Measurements from ENCODE around the gene TSPAN15.
"Not testable (repeated sequence)": the region's sequence is repeated elsewhere in the genome, so short reads cannot be mapped to it uniquely, and the experiment has no call there.

The TSPAN15 gene

DNA sequence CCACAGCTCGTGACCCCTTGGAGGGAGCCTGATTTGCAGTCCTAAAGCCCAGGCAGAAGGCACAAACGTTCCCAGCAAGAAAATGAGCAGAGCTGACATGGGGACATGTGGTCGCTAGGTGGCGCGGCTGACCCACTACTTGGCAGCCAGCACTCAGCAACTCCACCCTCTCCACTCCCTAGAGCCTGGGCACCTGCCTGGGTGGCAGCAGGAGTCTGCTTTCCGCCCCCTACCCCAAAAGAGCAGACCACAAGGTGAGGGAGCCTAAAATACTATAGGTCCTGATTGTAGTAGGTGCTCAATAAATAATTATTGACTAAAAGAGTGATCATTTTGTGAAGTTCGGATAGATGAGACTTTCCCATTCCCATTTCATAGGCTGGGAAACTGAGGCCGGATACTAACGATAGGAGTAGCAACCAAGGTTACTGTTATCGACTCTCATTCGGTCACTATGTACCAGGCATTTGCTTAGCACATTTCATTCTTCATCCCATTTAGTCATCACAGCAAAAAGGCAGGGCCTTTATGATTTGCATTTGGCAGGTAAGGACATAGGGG lies 64.5 kb downstream of the TSPAN15 start:
- peak; percentile 88 for ATAC-seq (replicated peaks; ENCODE audit: extremely low read depth, poor library complexity, severe bottlenecking)
- Mint-ChIP-seq H3K27me3 (peaks cover 61% of the 10 kb centered on the region), H3K4me3 (no peak overlapping the region), H3K4me1 (peaks cover 5% of the 10 kb centered on the region), H3K9me3 (no peaks in the 10 kb centered on the region), H3K36me3 (ENCODE audit: insufficient read depth) (no peaks in the 10 kb centered on the region), H3K27ac (ENCODE audit: low read depth) (no peak overlapping the region)
- DNase-seq (ENCODE audit: low spot score in 2 of 2) = peak; percentile 65 to 68

DNA sequence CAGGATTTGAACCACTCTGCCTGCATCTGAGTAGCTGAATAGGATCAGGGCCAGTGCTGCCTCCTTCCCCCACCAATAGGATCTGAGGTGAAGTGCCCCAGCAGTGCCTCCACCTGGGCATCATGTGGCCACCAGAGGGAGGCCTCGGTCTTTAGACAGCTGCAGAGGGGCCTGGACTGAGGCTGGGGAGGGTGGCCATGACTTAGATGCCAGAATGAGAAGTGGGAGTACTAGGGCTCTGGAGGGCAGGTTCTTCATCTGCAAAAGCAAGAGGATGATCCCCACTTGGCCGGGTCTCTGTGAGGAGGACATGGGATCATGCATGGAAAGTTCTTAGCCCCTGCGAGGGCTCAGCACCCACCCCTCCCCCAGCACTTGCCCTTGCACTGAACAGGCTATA lies 65.1 kb downstream of the TSPAN15 start:
- ATAC-seq (replicated peaks; ENCODE audit: extremely low read depth, poor library complexity, severe bottlenecking) (peak; percentile 65), DNase-seq (ENCODE audit: low spot score in 2 of 2) (no peak)
- Mint-ChIP-seq H3K9me3 (no peaks in the 10 kb centered on the region), H3K4me3 (no peak overlapping the region), H3K27ac (ENCODE audit: low read depth) (no peak overlapping the region), H3K27me3 (peaks cover 56% of the 10 kb centered on the region), H3K4me1 (peaks cover 5% of the 10 kb centered on the region), H3K36me3 (ENCODE audit: insufficient read depth) (no peaks in the 10 kb centered on the region)

DNA sequence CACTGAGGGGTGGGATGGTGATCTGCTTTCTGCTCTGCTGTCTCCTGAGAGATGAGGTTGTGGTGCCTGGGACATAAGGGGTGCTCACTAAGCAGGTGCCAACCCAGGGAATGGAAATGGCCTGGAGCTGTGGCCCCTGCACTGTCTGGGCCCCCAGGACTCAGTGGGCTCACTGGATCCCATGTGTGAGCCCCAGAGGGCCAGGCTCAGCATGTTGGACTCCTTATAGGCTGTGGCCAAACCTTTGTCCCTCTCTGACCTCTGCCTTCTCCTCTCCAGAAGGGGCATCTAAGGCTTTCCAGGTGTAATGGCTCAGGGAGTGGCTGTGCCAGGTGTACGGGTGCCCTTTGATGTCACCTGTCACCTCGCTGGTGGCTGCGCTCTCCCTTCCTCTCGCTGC lies 65.5 kb downstream of the TSPAN15 start:
- DNase-seq (ENCODE audit: low spot score in 2 of 2) (no peak), ATAC-seq (replicated peaks; ENCODE audit: extremely low read depth, poor library complexity, severe bottlenecking) (no peak)
- Mint-ChIP-seq H3K27ac (ENCODE audit: low read depth) (no peak overlapping the region), H3K36me3 (ENCODE audit: insufficient read depth) (no peaks in the 10 kb centered on the region), H3K27me3 (peaks cover 51% of the 10 kb centered on the region), H3K4me3 (no peak overlapping the region), H3K9me3 (no peaks in the 10 kb centered on the region), H3K4me1 (peaks cover 5% of the 10 kb centered on the region)

DNA sequence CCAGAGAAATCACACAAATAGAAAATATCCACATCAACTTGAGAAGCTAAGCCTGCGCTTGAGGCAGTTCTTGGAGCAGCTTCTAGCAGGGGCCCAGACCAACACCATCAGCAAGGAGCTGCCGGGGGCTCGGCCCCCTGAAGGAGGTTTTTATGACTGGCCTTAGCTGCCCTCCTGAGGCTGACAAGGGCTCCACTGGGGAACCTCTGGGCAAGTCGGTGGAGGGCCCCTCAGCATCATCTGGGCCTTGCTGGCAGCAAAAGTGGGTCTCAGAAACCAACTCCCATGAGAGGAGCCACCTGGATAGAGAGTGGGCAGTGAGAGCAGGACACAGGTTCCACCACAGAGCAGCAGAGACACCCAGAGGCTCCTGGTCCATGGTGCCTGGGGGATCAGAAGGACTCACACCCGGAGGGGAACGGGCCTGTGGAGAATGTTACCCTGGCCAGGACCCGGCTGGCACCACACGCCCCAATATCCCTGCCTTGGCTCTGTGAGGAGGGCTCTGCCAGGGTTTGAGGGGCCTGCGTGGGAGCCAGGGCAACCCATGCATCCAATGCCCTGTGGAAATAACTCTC lies 66.1 kb downstream of the TSPAN15 start:
- Mint-ChIP-seq H3K9me3 (no peaks in the 10 kb centered on the region), H3K27me3 (peaks cover 47% of the 10 kb centered on the region), H3K4me3 (no peak overlapping the region), H3K4me1 (peaks cover 5% of the 10 kb centered on the region), H3K27ac (ENCODE audit: low read depth) (no peak overlapping the region), H3K36me3 (ENCODE audit: insufficient read depth) (no peaks in the 10 kb centered on the region)
- no peak for ATAC-seq (replicated peaks; ENCODE audit: extremely low read depth, poor library complexity, severe bottlenecking)
- DNase-seq (ENCODE audit: low spot score in 2 of 2) = no peak

DNA sequence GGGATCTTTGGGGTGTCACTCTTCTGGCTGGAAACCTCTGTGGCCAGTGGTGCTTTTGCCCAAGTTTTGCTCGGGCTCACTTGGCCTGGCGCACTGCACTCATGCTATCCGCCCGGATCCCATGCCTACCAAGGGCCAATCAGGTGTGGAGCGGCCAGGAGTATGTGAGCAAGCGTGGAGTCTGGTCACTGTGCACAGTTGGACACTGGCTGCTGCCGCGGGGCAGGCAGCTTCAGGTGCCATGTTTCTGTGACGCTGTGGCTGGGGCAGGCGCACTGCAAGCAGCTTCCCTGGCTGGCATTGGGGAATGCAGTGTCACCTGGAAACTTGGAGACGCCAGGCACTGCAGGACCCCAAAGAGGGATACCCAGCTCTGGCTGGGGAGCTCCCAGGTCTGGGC lies 76.7 kb downstream of the TSPAN15 start:
- DNase-seq (ENCODE audit: low spot score in 2 of 2) (no peak), ATAC-seq (replicated peaks; ENCODE audit: extremely low read depth, poor library complexity, severe bottlenecking) (no peak)
- H3K36me3 Mint-ChIP-seq (ENCODE audit: insufficient read depth) = no peaks in the 10 kb centered on the region
- no peaks in the 10 kb centered on the region for H3K9me3 Mint-ChIP-seq
- H3K27ac Mint-ChIP-seq (ENCODE audit: low read depth) = no peak overlapping the region
- no peaks in the 10 kb centered on the region for H3K4me1 Mint-ChIP-seq
- peaks cover 58% of the 10 kb centered on the region for H3K27me3 Mint-ChIP-seq
- no peak overlapping the region for H3K4me3 Mint-ChIP-seq

DNA sequence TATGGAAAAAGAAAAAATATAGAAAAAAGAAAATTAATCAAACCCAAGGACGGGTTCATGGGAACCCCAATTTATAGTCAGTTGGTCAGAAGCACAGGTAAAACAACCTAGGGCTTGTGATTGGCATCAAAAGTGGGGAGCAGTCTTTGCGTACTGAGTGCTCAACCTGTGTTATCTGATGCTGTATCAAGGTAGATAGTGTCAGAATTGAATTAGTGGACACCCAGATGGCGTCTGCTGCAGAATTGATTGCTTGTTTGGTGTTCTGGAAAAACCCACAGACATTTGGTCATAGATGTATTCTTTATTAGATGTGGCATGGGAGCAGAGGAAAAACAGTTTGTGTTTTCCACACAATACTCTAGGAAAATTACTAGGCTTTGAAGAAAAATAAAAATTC lies 82.4 kb downstream of the TSPAN15 start:
- no peak overlapping the region for H3K27ac Mint-ChIP-seq (ENCODE audit: low read depth)
- peaks cover 49% of the 10 kb centered on the region for H3K27me3 Mint-ChIP-seq
- peaks cover 2% of the 10 kb centered on the region for H3K36me3 Mint-ChIP-seq (ENCODE audit: insufficient read depth)

DNA sequence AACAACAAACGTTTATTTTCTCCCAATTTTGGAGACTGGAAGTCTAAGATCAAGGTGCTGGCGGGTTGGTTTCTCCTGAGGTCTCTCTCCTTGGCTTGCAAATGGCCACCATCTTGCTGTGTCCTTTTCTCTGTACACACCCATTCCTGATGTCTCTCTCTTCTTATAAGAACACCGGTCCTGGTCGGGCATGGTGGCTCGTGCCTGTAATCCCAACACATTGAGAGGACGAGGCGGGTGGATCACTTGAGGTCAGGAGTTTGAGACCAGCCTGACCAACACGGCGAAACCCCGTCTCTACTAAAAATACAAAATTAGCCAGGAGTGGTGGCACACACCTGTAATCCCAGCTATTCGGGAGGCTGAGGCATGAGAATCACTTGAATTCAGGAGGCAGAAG lies 85.3 kb downstream of the TSPAN15 start:
- H3K27ac Mint-ChIP-seq (ENCODE audit: low read depth); H3K4me3 Mint-ChIP-seq: not testable (repeated sequence)
- peaks cover 59% of the 10 kb centered on the region for H3K27me3 Mint-ChIP-seq

More for the DNA sequence above, 82.4 kb downstream of the TSPAN15 start:
- H3K4me1 Mint-ChIP-seq = no peaks in the 10 kb centered on the region
- no peak overlapping the region for H3K4me3 Mint-ChIP-seq
- no peak for ATAC-seq (replicated peaks; ENCODE audit: extremely low read depth, poor library complexity, severe bottlenecking)
- no peaks in the 10 kb centered on the region for H3K9me3 Mint-ChIP-seq
- DNase-seq (ENCODE audit: low spot score in 2 of 2) = no peak

DNA sequence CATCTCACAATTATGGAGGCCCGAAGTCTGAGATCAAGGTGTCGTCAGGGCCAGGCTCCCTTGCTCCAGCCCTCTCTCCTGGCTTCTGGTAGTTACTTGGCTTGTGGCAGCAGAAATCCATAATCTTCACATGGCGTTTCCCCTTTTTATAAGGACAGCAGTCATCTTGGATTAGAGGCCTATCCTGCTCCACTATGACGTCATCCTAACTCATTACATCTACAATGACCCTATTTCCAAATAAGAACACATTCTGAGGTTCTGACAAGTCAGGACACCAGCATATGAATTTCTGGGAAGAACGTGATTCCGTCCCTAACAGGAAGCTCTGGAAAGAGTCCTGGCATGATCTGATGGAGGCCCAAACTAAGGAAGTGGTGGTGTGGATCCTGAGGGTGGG lies 86.2 kb downstream of the TSPAN15 start:
- Mint-ChIP-seq H3K27me3 (peaks cover 49% of the 10 kb centered on the region), H3K27ac (ENCODE audit: low read depth) (no peak overlapping the region), H3K4me3 (no peak overlapping the region), H3K4me1 (no peaks in the 10 kb centered on the region), H3K9me3 (peaks cover 15% of the 10 kb centered on the region), H3K36me3 (ENCODE audit: insufficient read depth) (peaks cover 2% of the 10 kb centered on the region)
- DNase-seq (ENCODE audit: low spot score in 2 of 2) (no peak), ATAC-seq (replicated peaks; ENCODE audit: extremely low read depth, poor library complexity, severe bottlenecking) (no peak)

More for the DNA sequence above, 85.3 kb downstream of the TSPAN15 start:
- H3K4me1 Mint-ChIP-seq; H3K36me3 Mint-ChIP-seq (ENCODE audit: insufficient read depth); H3K9me3 Mint-ChIP-seq; ATAC-seq (replicated peaks; ENCODE audit: extremely low read depth, poor library complexity, severe bottlenecking); DNase-seq (ENCODE audit: low spot score in 2 of 2): not testable (repeated sequence)

DNA sequence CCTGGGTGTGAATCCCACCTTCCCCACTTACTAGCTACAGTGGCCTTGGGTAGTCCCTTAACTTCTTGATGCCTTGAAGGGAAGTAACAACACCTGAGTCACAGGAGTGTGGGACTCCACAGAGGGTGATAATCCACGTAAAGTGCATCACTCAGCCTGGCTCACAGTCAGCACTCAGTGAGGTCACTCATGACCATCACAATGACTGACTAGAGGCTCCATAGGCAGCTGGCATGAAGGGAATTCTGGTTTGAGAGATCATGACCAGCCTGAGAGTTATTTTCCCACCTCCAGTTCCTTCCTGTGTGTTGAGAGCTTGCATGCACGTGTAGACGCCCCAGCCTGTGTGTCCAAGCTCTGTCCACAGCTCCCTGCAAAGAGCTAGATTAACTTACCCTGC lies 87.2 kb downstream of the TSPAN15 start:
- DNase-seq (ENCODE audit: low spot score in 2 of 2) = no peak
- no peaks in the 10 kb centered on the region for H3K4me1 Mint-ChIP-seq
- H3K27ac Mint-ChIP-seq (ENCODE audit: low read depth) = no peak overlapping the region
- peaks cover 43% of the 10 kb centered on the region for H3K27me3 Mint-ChIP-seq
- no peak overlapping the region for H3K4me3 Mint-ChIP-seq
- H3K36me3 Mint-ChIP-seq (ENCODE audit: insufficient read depth) = peaks cover under 1% of the 10 kb centered on the region
- no peak for ATAC-seq (replicated peaks; ENCODE audit: extremely low read depth, poor library complexity, severe bottlenecking)
- peaks cover 15% of the 10 kb centered on the region for H3K9me3 Mint-ChIP-seq

DNA sequence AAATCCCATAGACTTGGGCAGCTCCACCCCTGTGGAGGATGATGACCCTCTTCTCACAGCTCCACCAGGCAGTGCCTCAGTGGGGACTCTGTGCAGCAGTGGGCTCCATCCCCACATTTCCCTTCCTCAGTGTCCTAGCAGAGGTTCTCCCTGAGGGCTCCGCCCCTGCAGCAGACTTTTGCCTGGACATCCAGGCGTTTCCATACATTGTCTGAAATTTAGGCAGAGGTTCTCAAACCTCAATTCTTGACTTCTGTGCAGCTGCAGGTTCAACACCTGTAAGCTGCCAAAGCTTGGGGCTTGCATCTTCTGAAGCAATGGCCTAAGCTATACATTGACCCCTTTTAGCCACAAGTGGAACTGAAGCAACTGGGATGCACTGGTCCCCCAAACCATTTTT lies 90.2 kb downstream of the TSPAN15 start:
- H3K4me1 Mint-ChIP-seq = no peaks in the 10 kb centered on the region
- ATAC-seq (replicated peaks; ENCODE audit: extremely low read depth, poor library complexity, severe bottlenecking) (no peak), DNase-seq (ENCODE audit: low spot score in 2 of 2) (no peak)
- H3K4me3 Mint-ChIP-seq = no peak overlapping the region
- H3K36me3 Mint-ChIP-seq (ENCODE audit: insufficient read depth) = no peaks in the 10 kb centered on the region
- peaks cover 15% of the 10 kb centered on the region for H3K9me3 Mint-ChIP-seq
- H3K27ac Mint-ChIP-seq (ENCODE audit: low read depth) = no peak overlapping the region
- peaks cover 44% of the 10 kb centered on the region for H3K27me3 Mint-ChIP-seq

DNA sequence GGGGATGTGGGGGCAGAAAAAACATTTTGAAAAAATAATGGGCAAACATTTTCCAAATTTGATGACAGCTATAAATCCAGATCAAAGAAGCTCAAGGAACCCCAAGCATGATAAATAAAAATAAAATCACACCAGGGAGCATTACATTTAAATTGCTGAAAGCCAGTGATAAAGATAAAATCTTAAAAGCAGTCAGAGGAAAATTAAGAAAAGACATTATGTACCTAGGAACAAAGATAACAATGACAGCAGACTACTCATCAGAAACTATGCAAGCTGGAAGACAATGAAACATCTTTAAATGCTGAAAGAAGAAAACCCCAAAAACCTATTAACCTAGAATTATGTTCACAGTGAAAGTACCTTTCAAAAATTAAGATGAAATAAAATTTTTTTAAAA lies 98.7 kb downstream of the TSPAN15 start:
- DNase-seq (ENCODE audit: low spot score in 2 of 2) (no peak), ATAC-seq (replicated peaks; ENCODE audit: extremely low read depth, poor library complexity, severe bottlenecking) (no peak)
- H3K4me3 Mint-ChIP-seq = no peak overlapping the region
- peaks cover 25% of the 10 kb centered on the region for H3K9me3 Mint-ChIP-seq
- H3K27ac Mint-ChIP-seq (ENCODE audit: low read depth) = no peak overlapping the region
- H3K36me3 Mint-ChIP-seq (ENCODE audit: insufficient read depth) = no peaks in the 10 kb centered on the region
- peaks cover 87% of the 10 kb centered on the region for H3K27me3 Mint-ChIP-seq
- H3K4me1 Mint-ChIP-seq = no peaks in the 10 kb centered on the region

DNA sequence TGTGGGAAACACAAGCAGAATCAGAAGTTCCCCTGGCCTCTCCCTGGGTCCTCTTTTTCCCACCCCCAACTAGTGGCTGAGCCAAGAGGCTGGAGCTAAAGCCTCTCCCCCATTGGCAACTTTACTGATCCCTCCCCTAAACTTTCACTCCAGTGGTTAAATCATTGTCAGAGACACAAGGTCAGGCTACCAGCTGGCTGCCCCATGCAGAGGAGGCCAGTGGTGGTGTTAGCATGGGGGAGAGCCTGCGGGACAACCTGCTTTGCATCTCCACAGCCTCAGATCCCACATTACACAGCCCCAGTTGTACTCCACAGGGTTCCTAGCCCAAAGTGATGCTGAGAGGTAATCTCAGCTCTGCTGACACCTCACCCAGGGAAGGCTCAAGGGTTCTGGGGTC lies 101.0 kb downstream of the TSPAN15 start:
- ATAC-seq (replicated peaks; ENCODE audit: extremely low read depth, poor library complexity, severe bottlenecking) (no peak), DNase-seq (ENCODE audit: low spot score in 2 of 2) (no peak)
- H3K27ac Mint-ChIP-seq (ENCODE audit: low read depth) = no peak overlapping the region
- no peaks in the 10 kb centered on the region for H3K4me1 Mint-ChIP-seq
- H3K9me3 Mint-ChIP-seq = peaks cover 25% of the 10 kb centered on the region
- no peak overlapping the region for H3K4me3 Mint-ChIP-seq
- H3K27me3 Mint-ChIP-seq = peaks cover 78% of the 10 kb centered on the region
- no peaks in the 10 kb centered on the region for H3K36me3 Mint-ChIP-seq (ENCODE audit: insufficient read depth)

DNA sequence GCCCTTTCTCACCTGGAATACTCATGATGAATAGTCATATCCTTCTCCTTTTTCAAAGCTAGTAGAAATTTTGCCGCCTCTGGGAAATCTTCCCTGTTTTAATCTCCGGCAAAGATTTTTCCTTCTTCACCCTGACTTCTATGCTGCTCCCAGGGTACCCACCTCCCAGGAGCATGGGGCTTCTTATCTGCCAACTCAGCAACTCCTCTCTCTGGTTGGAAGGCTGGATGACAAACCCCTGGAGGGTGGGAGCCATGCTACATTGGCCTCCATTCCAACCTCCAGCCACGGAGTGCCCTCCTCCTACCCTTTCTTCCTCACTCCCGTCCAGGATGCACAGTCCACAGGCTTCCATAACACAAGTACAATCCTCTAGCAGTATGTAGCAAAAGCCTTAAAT lies 102.1 kb downstream of the TSPAN15 start:
- no peak overlapping the region for H3K27ac Mint-ChIP-seq (ENCODE audit: low read depth)
- ATAC-seq (replicated peaks; ENCODE audit: extremely low read depth, poor library complexity, severe bottlenecking) (no peak), DNase-seq (ENCODE audit: low spot score in 2 of 2) (no peak)
- H3K4me3 Mint-ChIP-seq = no peak overlapping the region
- peaks cover 68% of the 10 kb centered on the region for H3K27me3 Mint-ChIP-seq
- H3K4me1 Mint-ChIP-seq = peaks cover 5% of the 10 kb centered on the region
- no peaks in the 10 kb centered on the region for H3K36me3 Mint-ChIP-seq (ENCODE audit: insufficient read depth)
- peaks cover 17% of the 10 kb centered on the region for H3K9me3 Mint-ChIP-seq

Measured in central memory CD8-positive, alpha-beta T cell (primary cell).